HCT116 (cell line): Measurements from ENCODE around the gene CAPN5. TPM values are rescaled to one million over a fixed set of nuclear protein-coding genes. Genes with fewer than 3 reads are reported as not detected.

Experiments used
- ATAC-seq: fragments of 200-7000 bp; cut with Tn5 transposase; 2 replicates; pipeline ENCODE4 v1.9.1; 2020; ENCODE audit warnings: mild to moderate bottlenecking, moderate library complexity
- BruUV-seq: library from RNA; stranded (reverse); fragments of 400-500 nt; replicated peaks from 2 replicates; lab custom pipeline; 2021; lab: Mats Ljungman, UMichigan
- CTCF ChIA-PET: fragments of 300-600 bp; sonication (Branson Sonifier 250); formaldehyde crosslinking; loops from one replicate; lab custom pipeline; 2021; ENCODE audit warnings: antibody characterized with exemption; lab: Charles Lee
- POLR2A ChIA-PET: fragments of 300-600, 350-600 bp; sonication (Branson Sonifier 250); formaldehyde crosslinking; loops from one replicate; lab custom pipeline; 2021; ENCODE audit warnings: antibody characterized with exemption; lab: Charles Lee
- RAD21 ChIA-PET, 2 experiments: fragments of 300-600 bp; sonication (Branson Sonifier 250); formaldehyde crosslinking; loops; one replicate each; lab custom pipeline; 2023; ENCODE audit warnings: low total read pairs in 2 of 2; ENCODE audit not compliant: uncharacterized antibody in 2 of 2, unreplicated experiment in 2 of 2, low non-redundant PET in 1 of 2; lab: Charles Lee
- DNase-seq: peaks from one replicate; pipeline ENCODE4 v3.0.0-alpha.2; 2010; ENCODE audit warnings: low read depth, low spot score
- H2AFZ ChIP-seq: fragments of 200-600 bp; shearing (Covaris generic), sonication (generic); 2 replicates; pipeline ENCODE4 v1.6.1; 2017; ENCODE audit warnings: low read depth, mixed run types, mixed read lengths, antibody characterized with exemption, low read length; ENCODE audit not compliant: poor library complexity, severe bottlenecking
- H3K27ac ChIP-seq: 2 replicates; pipeline ENCODE4 v1.5.1; 2012; ENCODE audit warnings: low read depth, low read length
- H3K27me3 ChIP-seq: fragments of 200-600 bp; sonication (generic); 2 replicates; pipeline ENCODE4 v1.6.1; 2016; ENCODE audit warnings: mixed run types, low read length, mixed read lengths; ENCODE audit not compliant: insufficient read depth
- H3K36me3 ChIP-seq, 2 experiments: fragments of 200-500 bp in 1 of 2; fragments of 200-600 bp in 1 of 2; sonication (Bioruptor generic) in 1 of 2; sonication (generic) in 1 of 2; 2 replicates each; pipeline versions ENCODE4 v1.5.1 to v1.6.1; 2014 to 2016; ENCODE audit warnings: low read length in 2 of 2, inconsistent platforms in 1 of 2, mixed read lengths in 1 of 2, mixed run types in 1 of 2; ENCODE audit not compliant: insufficient read depth in 2 of 2, control insufficient read depth in 1 of 2
- H3K4me1 ChIP-seq, 2 experiments: fragments of 200-600 bp in 1 of 2; sonication (generic) in 1 of 2; 2 replicates each; pipeline versions ENCODE4 v1.5.1 to v1.6.1; 2012 to 2017; ENCODE audit warnings: low read length in 2 of 2, inconsistent platforms in 1 of 2, mild to moderate bottlenecking in 1 of 2, mixed read lengths in 1 of 2, mixed run types in 1 of 2, moderate library complexity in 1 of 2; ENCODE audit not compliant: insufficient read depth in 2 of 2, control insufficient read depth in 1 of 2
- H3K4me2 ChIP-seq: fragments of 200-600 bp; sonication (generic); 2 replicates; pipeline ENCODE4 v1.6.1; 2017; ENCODE audit warnings: mixed run types, low read length, mixed read lengths
- H3K4me3 ChIP-seq, 2 experiments: fragments of 200-600 bp in 1 of 2; sonication (generic) in 1 of 2; replicated peaks in 1 of 2; 2 replicates each; pipeline ENCODE4 v1.5.1; 2011 to 2016; ENCODE audit warnings: low read length in 2 of 2, control low read depth in 1 of 2, low read depth in 1 of 2, mild to moderate bottlenecking in 1 of 2, mixed read lengths in 1 of 2, mixed run types in 1 of 2
- H3K79me2 ChIP-seq: fragments of 200-600 bp; sonication (generic); 2 replicates; pipeline ENCODE4 v1.6.1; 2017; ENCODE audit warnings: mild to moderate bottlenecking, mixed run types, low read length, moderate library complexity, mixed read lengths; ENCODE audit not compliant: insufficient read depth
- H3K9ac ChIP-seq: fragments of 200-600 bp; sonication (generic); 2 replicates; pipeline ENCODE4 v1.6.1; 2016; ENCODE audit warnings: low read length, mixed read lengths
- H3K9me2 ChIP-seq: fragments of 200-600 bp; sonication (generic), shearing (Covaris generic); 2 replicates; pipeline ENCODE4 v1.6.1; 2017; ENCODE audit warnings: mixed run types, mild to moderate bottlenecking, moderate library complexity; ENCODE audit not compliant: insufficient read depth
- H3K9me3 ChIP-seq, 2 experiments: fragments of 200-500 bp in 1 of 2; fragments of 200-600 bp in 1 of 2; sonication (Bioruptor generic) in 1 of 2; sonication (generic) in 1 of 2; 2 replicates each; pipeline ENCODE4 v1.6.1; 2014 to 2017; ENCODE audit warnings: low read length in 2 of 2, mixed read lengths in 2 of 2, inconsistent platforms in 1 of 2, low read depth in 1 of 2, mild to moderate bottlenecking in 1 of 2, mixed run types in 1 of 2, moderate library complexity in 1 of 2; ENCODE audit not compliant: control insufficient read depth in 1 of 2, insufficient read depth in 1 of 2
- H4K20me1 ChIP-seq: fragments of 200-600 bp; sonication (generic), shearing (Covaris generic); 2 replicates; pipeline ENCODE4 v1.6.1; 2017; ENCODE audit warnings: mixed run types, mild to moderate bottlenecking, moderate library complexity; ENCODE audit not compliant: insufficient read depth
- CBX3 ChIP-seq: IDR thresholded peaks from 2 replicates; pipeline ENCODE4 v1.6.1; 2012; ENCODE audit warnings: low read depth
- EGR1 ChIP-seq: IDR thresholded peaks from 2 replicates; pipeline ENCODE4 v1.6.1; 2012; ENCODE audit warnings: low read depth
- ELF1 ChIP-seq: IDR thresholded peaks from 2 replicates; pipeline ENCODE4 v1.6.1; 2012; ENCODE audit warnings: low read depth, borderline replicate concordance
- EZH2phosphoT487 ChIP-seq: fragments of 200-600 bp; IDR thresholded peaks from 2 replicates; pipeline ENCODE4 v1.6.1; 2018; ENCODE audit warnings: antibody characterized with exemption, borderline replicate concordance
- POLR2A ChIP-seq: IDR thresholded peaks from 2 replicates; pipeline ENCODE4 v1.7.0; 2011; ENCODE audit warnings: borderline replicate concordance; ENCODE audit not compliant: insufficient read depth, insufficient read length; ENCODE audit errors: extremely low read depth
- POLR2AphosphoS5 ChIP-seq: IDR thresholded peaks from 2 replicates; pipeline ENCODE4 v1.6.1; 2011; ENCODE audit warnings: mild to moderate bottlenecking, low read depth, low read length, moderate library complexity
- RAD21 ChIP-seq: IDR thresholded peaks from 2 replicates; pipeline ENCODE4 v1.6.1; 2012; ENCODE audit warnings: low read depth, mild to moderate bottlenecking
- SIN3A ChIP-seq: IDR thresholded peaks from 2 replicates; pipeline ENCODE4 v1.6.1; 2012; ENCODE audit warnings: low read depth
- SRF ChIP-seq: IDR thresholded peaks from 2 replicates; pipeline ENCODE4 v1.6.1; 2012; ENCODE audit warnings: low read depth
- TCF7L2 ChIP-seq: IDR thresholded peaks from 2 replicates; pipeline ENCODE4 v1.7.0; 2011; ENCODE audit warnings: borderline replicate concordance, inconsistent platforms; ENCODE audit not compliant: insufficient read depth, insufficient read length; ENCODE audit errors: extremely low read depth
- YY1 ChIP-seq: IDR thresholded peaks from 2 replicates; pipeline ENCODE4 v1.6.1; 2011; ENCODE audit warnings: low read length, low read depth, moderate library complexity, mild to moderate bottlenecking; ENCODE audit not compliant: insufficient replicate concordance; ENCODE audit errors: extremely low read depth
- ZFX ChIP-seq: fragments of 450-650 bp; IDR thresholded peaks from 2 replicates; pipeline ENCODE4 v1.6.1; 2017
- ZNF274 ChIP-seq: fragments of 200-500 bp; sonication (Bioruptor generic); IDR thresholded peaks from 2 replicates; pipeline ENCODE4 v1.6.1; 2014; ENCODE audit warnings: mild to moderate bottlenecking, low read depth, low read length, inconsistent platforms
- intact Hi-C: fragments of 100-400 bp; cut with micrococcal nuclease; formaldehyde crosslinking; loops from 2 replicates; pipeline ENCODE4 v1.10.0; 2022
- total RNA-seq: library from RNA; stranded (reverse); gene quantifications from one replicate; pipeline ENCODE4 v1.2.1, GENCODE V29; 2021; ENCODE audit not compliant: unreplicated experiment
- TF ChIP-seq, protein P1 (sequence below), 3 experiments: fragments of 200-600 bp in 1 of 3; sonication (generic) in 1 of 3; IDR thresholded peaks in 2 of 3; conservative IDR thresholded peaks in 1 of 3; 2 replicates each; pipeline ENCODE4 v1.5.1; 2012 to 2017; ENCODE audit warnings: low read depth in 2 of 3, low read length in 2 of 3, antibody characterized with exemption in 1 of 3, borderline replicate concordance in 1 of 3, control low read depth in 1 of 3, mild to moderate bottlenecking in 1 of 3, mixed read lengths in 1 of 3, mixed run types in 1 of 3, moderate library complexity in 1 of 3; ENCODE audit not compliant: insufficient read depth in 1 of 3
- TF ChIP-seq, protein P2 (sequence below): IDR thresholded peaks from 2 replicates; pipeline ENCODE4 v1.6.1; 2012; ENCODE audit warnings: low read depth
- TF ChIP-seq, protein P3 (sequence below): IDR thresholded peaks from 2 replicates; pipeline ENCODE4 v1.6.1; 2012
- TF ChIP-seq, protein P4 (sequence below): IDR thresholded peaks from 2 replicates; pipeline ENCODE4 v1.6.1; 2011; ENCODE audit warnings: mild to moderate bottlenecking, low read length, moderate library complexity; ENCODE audit not compliant: insufficient replicate concordance; ENCODE audit errors: extremely low read depth
- TF ChIP-seq, protein P5 (sequence below): IDR thresholded peaks from 2 replicates; pipeline ENCODE4 v1.6.1; 2012

The CAPN5 gene
- total RNA-seq, 1 experiment from 2014 or later, result 8.6 TPM

DNA sequence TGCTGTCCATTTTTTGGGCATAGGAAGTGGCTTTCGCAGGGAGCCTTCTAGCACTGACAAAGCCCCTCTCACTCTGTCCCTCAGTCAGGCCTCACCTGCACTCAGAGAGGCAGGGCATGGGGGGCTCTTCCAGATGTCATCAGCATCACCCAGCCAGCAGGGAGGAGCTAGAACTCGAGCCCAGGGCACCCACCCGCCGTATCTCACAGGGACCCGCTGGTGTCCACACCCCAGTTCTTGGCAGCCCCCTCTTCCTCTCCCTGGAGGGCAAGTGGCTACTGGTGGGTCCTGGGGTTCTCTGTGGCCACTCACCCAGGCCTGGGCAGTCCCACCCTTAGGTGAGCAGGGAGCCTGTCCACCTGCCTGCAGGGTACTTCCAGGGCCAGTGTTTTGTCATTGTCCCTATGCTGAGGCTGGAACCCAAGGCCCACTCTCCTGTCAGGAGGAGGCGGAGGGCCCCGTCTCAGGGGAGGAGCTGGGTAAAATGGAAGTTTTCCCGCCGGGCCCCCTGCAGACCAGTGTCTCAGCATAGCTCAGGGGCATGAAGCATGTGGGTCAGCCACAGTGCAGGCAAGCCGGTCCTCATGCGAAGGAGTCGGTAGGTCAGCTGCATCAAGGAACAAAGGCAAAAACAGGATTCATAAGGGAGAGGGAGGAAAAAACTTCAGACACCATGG is 83.1 kb downstream of the CAPN5 start:
- RAD21 ChIA-PET, result no interaction called here

More for the DNA sequence above, 83.1 kb downstream of the CAPN5 start:
- no peaks in the 10 kb centered on the region for H3K36me3 ChIP-seq
- H3K4me1 ChIP-seq, result peaks cover 0 to 2% of the 10 kb centered on the region in 2 experiments; a peak in 1 of 4 replicates
- no peak for TF ChIP-seq ZFX
- TF ChIP-seq, protein P1, sequence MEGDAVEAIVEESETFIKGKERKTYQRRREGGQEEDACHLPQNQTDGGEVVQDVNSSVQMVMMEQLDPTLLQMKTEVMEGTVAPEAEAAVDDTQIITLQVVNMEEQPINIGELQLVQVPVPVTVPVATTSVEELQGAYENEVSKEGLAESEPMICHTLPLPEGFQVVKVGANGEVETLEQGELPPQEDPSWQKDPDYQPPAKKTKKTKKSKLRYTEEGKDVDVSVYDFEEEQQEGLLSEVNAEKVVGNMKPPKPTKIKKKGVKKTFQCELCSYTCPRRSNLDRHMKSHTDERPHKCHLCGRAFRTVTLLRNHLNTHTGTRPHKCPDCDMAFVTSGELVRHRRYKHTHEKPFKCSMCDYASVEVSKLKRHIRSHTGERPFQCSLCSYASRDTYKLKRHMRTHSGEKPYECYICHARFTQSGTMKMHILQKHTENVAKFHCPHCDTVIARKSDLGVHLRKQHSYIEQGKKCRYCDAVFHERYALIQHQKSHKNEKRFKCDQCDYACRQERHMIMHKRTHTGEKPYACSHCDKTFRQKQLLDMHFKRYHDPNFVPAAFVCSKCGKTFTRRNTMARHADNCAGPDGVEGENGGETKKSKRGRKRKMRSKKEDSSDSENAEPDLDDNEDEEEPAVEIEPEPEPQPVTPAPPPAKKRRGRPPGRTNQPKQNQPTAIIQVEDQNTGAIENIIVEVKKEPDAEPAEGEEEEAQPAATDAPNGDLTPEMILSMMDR (IDR thresholded peaks at IDR 0.05 in 2 of 3, conservative IDR thresholded peaks at IDR 0.05 in 1 of 3; ENCODE audit: borderline replicate concordance in 1 of 3, insufficient read depth in 1 of 3, low read depth in 2 of 3, low read length in 2 of 3), result no peak
- no peak for TF ChIP-seq EZH2phosphoT487
- no peak for TF ChIP-seq CBX3
- TF ChIP-seq POLR2A, result no peak
- TF ChIP-seq SRF, result no peak
- TF ChIP-seq, protein P2, sequence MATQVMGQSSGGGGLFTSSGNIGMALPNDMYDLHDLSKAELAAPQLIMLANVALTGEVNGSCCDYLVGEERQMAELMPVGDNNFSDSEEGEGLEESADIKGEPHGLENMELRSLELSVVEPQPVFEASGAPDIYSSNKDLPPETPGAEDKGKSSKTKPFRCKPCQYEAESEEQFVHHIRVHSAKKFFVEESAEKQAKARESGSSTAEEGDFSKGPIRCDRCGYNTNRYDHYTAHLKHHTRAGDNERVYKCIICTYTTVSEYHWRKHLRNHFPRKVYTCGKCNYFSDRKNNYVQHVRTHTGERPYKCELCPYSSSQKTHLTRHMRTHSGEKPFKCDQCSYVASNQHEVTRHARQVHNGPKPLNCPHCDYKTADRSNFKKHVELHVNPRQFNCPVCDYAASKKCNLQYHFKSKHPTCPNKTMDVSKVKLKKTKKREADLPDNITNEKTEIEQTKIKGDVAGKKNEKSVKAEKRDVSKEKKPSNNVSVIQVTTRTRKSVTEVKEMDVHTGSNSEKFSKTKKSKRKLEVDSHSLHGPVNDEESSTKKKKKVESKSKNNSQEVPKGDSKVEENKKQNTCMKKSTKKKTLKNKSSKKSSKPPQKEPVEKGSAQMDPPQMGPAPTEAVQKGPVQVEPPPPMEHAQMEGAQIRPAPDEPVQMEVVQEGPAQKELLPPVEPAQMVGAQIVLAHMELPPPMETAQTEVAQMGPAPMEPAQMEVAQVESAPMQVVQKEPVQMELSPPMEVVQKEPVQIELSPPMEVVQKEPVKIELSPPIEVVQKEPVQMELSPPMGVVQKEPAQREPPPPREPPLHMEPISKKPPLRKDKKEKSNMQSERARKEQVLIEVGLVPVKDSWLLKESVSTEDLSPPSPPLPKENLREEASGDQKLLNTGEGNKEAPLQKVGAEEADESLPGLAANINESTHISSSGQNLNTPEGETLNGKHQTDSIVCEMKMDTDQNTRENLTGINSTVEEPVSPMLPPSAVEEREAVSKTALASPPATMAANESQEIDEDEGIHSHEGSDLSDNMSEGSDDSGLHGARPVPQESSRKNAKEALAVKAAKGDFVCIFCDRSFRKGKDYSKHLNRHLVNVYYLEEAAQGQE, result no peak
- TF ChIP-seq EGR1, result no peak
- no peak for TF ChIP-seq ZNF274
- TF ChIP-seq SIN3A, result no peak
- no peak for TF ChIP-seq POLR2AphosphoS5
- TF ChIP-seq, protein P3, sequence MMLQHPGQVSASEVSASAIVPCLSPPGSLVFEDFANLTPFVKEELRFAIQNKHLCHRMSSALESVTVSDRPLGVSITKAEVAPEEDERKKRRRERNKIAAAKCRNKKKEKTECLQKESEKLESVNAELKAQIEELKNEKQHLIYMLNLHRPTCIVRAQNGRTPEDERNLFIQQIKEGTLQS, result no peak
- no peak for TF ChIP-seq TCF7L2
- TF ChIP-seq RAD21, result no peak
- TF ChIP-seq, protein P4, sequence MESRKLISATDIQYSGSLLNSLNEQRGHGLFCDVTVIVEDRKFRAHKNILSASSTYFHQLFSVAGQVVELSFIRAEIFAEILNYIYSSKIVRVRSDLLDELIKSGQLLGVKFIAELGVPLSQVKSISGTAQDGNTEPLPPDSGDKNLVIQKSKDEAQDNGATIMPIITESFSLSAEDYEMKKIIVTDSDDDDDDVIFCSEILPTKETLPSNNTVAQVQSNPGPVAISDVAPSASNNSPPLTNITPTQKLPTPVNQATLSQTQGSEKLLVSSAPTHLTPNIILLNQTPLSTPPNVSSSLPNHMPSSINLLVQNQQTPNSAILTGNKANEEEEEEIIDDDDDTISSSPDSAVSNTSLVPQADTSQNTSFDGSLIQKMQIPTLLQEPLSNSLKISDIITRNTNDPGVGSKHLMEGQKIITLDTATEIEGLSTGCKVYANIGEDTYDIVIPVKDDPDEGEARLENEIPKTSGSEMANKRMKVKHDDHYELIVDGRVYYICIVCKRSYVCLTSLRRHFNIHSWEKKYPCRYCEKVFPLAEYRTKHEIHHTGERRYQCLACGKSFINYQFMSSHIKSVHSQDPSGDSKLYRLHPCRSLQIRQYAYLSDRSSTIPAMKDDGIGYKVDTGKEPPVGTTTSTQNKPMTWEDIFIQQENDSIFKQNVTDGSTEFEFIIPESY, result no peak
- no peak for TF ChIP-seq YY1
- TF ChIP-seq ELF1, result no peak
- TF ChIP-seq, protein P5, sequence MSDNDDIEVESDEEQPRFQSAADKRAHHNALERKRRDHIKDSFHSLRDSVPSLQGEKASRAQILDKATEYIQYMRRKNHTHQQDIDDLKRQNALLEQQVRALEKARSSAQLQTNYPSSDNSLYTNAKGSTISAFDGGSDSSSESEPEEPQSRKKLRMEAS, result no peak
- intact Hi-C loops, result no loop called here
- BruUV-seq, result no TSS peak
- no peak overlapping the region for H2AFZ ChIP-seq
- no peak overlapping the region for H3K4me2 ChIP-seq
- no peak for DNase-seq
- ChIA-PET CTCF (no interaction called here), POLR2A (no interaction called here)
- H3K9me2 ChIP-seq, result no peaks in the 10 kb centered on the region
- no peak for ATAC-seq
- no peak overlapping the region for H3K27ac ChIP-seq
- no peaks in the 10 kb centered on the region for H3K9me3 ChIP-seq
- no peaks in the 10 kb centered on the region for H3K27me3 ChIP-seq
- no peak overlapping the region for H3K4me3 ChIP-seq
- H3K79me2 ChIP-seq, result no peaks in the 10 kb centered on the region
- H3K9ac ChIP-seq, result no peak overlapping the region
- H4K20me1 ChIP-seq, result no peaks in the 10 kb centered on the region
